ENCODE data around the gene TCIRG1. TPM values are rescaled to one million over a fixed set of nuclear protein-coding genes. Genes with fewer than 3 reads are reported as not detected.

TCIRG1 gene
- total RNA-seq, 4 donors from 2014 or later: 29.6 to 57.1 (median 34.8) TPM

DNA sequence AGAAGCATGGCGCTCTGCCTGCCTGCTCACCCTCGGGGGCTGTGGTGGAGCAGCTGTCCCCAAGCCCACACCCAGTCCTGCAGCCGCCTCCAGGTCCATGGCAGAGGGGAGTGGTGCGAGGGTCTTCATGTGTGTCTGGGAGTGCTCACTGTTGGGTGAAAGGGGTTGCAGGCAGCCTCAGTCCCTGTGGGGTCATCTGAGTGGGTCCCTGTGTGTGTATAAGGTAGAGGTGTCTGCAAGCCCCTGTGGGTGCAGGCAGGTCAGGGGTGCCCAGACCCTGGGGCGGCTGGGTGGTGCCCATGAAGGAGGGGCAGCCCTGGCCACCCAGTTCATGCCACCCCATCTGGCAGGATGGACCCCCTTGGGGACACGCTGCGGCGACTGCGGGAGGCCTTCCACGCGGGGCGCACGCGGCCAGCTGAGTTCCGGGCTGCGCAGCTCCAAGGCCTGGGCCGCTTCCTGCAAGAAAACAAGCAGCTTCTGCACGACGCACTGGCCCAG is 23.8 kb upstream of the TCIRG1 start:
- 84% methylated on average over 8 to 18 of the region's 19 CpGs for WGBS, 2 donors
- TF ChIP-seq POLR2A (IDR thresholded peaks at IDR 0.05): no peak
- TF ChIP-seq, protein P1, sequence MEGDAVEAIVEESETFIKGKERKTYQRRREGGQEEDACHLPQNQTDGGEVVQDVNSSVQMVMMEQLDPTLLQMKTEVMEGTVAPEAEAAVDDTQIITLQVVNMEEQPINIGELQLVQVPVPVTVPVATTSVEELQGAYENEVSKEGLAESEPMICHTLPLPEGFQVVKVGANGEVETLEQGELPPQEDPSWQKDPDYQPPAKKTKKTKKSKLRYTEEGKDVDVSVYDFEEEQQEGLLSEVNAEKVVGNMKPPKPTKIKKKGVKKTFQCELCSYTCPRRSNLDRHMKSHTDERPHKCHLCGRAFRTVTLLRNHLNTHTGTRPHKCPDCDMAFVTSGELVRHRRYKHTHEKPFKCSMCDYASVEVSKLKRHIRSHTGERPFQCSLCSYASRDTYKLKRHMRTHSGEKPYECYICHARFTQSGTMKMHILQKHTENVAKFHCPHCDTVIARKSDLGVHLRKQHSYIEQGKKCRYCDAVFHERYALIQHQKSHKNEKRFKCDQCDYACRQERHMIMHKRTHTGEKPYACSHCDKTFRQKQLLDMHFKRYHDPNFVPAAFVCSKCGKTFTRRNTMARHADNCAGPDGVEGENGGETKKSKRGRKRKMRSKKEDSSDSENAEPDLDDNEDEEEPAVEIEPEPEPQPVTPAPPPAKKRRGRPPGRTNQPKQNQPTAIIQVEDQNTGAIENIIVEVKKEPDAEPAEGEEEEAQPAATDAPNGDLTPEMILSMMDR (IDR thresholded peaks at IDR 0.05): no peak
- intact Hi-C loops (cut with DNase I; ENCODE audit: low total_unique reads): no loop called here
- DNase-seq (ENCODE audit: low spot score in 2 of 2): no peak
- no peak overlapping the region for H3K4me3 ChIP-seq (ENCODE audit: low read depth, poor library complexity, severe bottlenecking)

DNA sequence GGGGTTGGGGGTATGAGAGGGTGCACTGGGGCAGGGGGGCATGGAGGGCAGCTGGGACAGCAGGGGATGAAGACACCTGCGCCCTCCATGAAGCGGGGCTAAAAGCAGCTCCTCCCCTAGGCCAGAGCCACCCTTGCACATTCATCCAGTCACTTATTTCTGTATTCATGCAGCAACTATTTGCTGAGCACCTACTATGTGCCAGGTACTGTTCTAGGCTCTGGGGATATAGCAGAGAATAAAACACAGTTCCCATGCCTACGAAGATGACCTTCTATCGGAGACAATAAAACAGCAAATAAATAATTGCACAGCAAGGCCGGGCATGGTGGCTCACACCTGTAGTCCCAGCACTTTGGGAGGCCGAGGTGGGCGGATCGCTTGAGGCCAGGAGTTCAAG is 23.4 kb upstream of the TCIRG1 start:
- intact Hi-C loops (cut with DNase I; ENCODE audit: low total_unique reads): no loop called here
- WGBS, 2 donors: 97% methylated on average over 8 of the region's 8 CpGs
- TF ChIP-seq, protein P1 (IDR thresholded peaks at IDR 0.05): no peak
- no peak for TF ChIP-seq POLR2A (IDR thresholded peaks at IDR 0.05)
- H3K4me3 ChIP-seq (ENCODE audit: low read depth, poor library complexity, severe bottlenecking): no peak overlapping the region
- no peak for DNase-seq (ENCODE audit: low spot score in 2 of 2)

DNA sequence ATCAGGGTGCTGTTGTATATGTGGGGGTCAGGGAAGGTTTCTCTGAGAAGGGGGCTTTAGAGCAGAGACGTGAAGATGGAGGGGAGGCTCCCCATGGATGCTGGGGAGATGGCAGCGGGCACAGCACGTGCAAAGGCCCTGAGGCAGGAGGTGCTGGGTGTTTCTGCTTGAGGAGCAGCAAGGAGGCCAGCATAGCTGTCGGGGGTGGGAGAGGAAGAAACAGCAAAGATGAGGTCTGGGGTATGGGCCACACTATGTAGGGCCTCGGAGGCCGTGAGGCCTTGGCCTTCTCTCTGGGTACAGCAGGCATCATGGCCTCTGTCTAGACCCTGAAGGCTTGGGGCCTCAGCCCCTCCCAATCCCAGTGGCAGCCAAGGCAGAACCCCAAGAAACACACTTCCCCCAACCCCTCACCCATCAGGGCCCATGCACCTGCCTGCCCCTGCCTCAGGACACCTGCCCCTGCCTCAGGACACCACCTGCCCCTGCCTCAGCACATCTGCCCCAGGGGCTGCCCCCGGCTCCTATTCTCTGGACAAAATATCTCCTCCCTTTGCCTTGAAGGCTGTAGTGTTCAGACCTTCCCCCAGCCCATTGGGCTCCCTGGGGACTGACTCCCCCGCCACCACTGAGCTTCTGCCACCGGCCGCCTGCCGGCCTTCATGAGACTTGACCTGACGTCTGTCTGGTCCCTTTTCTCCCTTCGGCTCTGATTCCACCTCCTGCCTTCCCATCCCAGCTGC is 22.5 kb upstream of the TCIRG1 start:
- no peak for DNase-seq (ENCODE audit: low spot score in 2 of 2)
- H3K4me3 ChIP-seq (ENCODE audit: low read depth, poor library complexity, severe bottlenecking): no peak overlapping the region
- intact Hi-C loops (cut with DNase I; ENCODE audit: low total_unique reads): no loop called here
- TF ChIP-seq POLR2A (IDR thresholded peaks at IDR 0.05): no peak
- TF ChIP-seq, protein P1 (IDR thresholded peaks at IDR 0.05): no peak
- WGBS, 2 donors: 70 to 71% methylated on average over 13 of the region's 13 CpGs

DNA sequence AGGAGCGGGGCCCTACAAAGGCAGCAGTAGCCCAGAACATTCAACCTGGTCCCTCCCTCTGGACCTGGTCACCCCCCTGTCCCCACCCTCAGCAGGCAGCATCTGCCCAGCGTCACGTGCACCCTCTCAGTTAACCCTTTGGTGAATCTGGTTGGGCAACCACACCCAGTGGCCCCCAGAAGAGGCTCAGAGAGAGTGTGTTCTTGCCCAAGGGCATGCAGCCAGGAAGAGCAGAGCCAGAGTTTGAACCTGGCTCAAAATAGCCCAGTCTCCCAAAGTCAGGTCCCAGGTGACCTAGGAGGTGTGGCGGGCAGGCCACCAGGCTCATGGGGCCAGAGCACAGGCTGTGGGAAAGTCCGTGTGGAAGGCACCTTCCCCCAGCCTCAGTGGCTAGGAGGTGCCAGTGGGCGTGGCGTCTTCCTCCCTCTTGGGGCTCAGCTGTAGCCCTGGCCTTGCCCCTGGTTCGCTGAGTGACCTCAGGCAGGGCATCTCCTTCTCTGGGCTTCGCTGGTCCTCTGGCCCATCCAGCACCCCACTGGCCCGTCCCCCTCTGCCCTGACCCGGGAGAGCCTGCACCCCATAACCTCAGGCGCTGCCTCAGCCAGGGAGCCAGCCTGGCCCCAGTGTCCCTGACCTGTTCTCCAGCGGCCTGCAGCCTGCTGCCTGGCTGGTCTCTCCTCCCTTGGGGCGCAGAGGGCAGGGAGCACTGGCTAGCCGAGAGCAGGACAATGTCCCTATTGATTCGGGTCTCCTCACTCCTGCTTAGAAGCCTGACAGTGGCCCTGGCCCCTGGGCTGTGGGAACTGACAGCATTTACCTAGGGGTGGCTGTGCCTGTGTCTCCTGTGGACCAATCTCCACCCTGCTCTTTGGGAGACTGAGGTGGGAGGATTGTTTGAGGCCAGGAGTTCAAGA is 21.7 kb upstream of the TCIRG1 start:
- 62 to 64% methylated on average over 12 to 13 of the region's 16 CpGs for WGBS, 2 donors
- TF ChIP-seq POLR2A (IDR thresholded peaks at IDR 0.05): no peak
- TF ChIP-seq, protein P1 (IDR thresholded peaks at IDR 0.05): no peak
- H3K4me3 ChIP-seq (ENCODE audit: low read depth, poor library complexity, severe bottlenecking): no peak overlapping the region
- intact Hi-C loops (cut with DNase I; ENCODE audit: low total_unique reads): no loop called here
- no peak for DNase-seq (ENCODE audit: low spot score in 2 of 2)

DNA sequence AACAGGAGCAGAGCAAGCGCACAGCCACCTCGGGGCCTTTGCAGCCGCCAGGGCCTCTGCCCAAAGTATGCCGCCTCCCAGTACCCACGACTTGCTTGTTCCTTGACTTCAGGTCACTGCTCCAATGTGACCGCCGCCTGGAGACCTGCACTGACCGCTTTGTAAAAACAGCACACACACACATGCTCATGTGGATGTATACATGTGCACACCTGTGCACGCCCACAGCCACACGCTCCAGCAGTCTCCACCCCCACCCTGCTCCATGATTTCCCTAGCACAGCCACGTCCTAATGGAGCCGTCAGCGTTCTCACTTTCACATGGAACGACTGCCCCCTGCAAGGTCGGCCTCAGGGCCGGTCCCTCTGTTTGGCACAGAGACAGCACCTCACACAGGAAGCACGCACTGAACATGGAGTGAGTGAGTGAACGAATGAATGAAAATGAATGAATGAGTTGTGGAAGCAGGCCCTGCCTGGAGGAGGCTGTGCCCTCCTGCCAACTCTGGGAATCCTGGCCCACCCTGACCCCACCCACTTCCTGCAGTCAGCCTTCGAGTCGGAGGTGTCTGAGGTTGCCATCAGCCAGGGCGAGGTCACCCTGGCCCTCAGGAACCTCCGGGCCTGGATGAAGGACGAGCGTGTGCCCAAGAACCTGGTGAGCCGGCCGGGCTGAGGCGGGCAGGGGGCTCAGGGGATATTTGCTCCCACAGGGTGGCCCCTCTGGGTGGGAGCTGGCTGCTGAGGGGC is 20.7 kb upstream of the TCIRG1 start:
- WGBS, 2 donors: 67 to 76% methylated on average over 24 to 25 of the region's 27 CpGs
- TF ChIP-seq, protein P1 (IDR thresholded peaks at IDR 0.05): no peak
- TF ChIP-seq POLR2A (IDR thresholded peaks at IDR 0.05): no peak
- H3K4me3 ChIP-seq (ENCODE audit: low read depth, poor library complexity, severe bottlenecking): no peak overlapping the region
- DNase-seq (ENCODE audit: low spot score in 2 of 2): no peak
- intact Hi-C loops (cut with DNase I; ENCODE audit: low total_unique reads): no loop called here

Data from lower leg skin (tissue), 4 donors.